ENCODE results near the gene TRAPPC10.

DNA sequence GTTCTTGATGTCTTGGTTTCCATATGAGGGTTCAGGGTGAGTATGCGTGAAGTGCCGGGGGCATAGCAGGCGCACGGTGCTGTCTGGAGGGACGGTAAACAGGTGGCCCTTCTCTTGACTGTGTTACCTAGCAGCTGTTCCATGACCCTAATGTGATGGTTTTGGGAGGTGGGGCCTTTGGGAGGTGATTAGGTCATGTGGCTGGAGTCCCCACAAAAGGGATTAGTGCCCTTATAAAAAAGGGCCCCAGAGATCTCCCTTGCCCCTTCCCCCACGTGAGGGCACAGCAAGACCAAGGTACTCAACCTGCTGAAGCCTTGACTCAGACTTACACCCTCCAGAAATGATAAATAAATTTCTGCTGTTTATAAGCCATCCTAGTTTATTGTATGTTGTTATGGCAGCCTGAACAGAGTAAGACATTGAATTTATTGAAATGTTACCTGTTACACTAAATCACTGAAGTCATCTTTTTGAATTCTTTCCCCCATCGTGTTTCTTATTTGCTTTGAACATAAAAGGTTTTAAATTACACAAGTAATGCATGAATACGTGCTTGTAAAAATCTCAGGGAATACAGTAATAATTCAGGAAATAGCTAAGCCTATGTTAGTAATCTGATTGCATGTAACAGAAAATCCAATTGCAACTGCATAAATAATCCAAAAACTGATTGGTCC lies 15.6 kb downstream of the TRAPPC10 start:
- TF ChIP-seq SUZ12 (IDR thresholded peaks at IDR 0.05; ENCODE audit: extremely low read depth, insufficient read depth, insufficient read length) = no peak
- TF ChIP-seq ZNF274 (IDR thresholded peaks at IDR 0.05; ENCODE audit: low read depth, low read length) = no peak

Data from NT2/D1 (cell line).